HCT116 (cell line): ENCODE results near the gene PLAU. TPM values are rescaled to one million over a fixed set of nuclear protein-coding genes. Genes with fewer than 3 reads are reported as not detected.

Source experiments
- ATAC-seq: fragments of 200-7000 bp; cut with Tn5 transposase; 2 replicates; pipeline ENCODE4 v1.9.1; 2020; ENCODE audit warnings: mild to moderate bottlenecking, moderate library complexity
- Bru-seq: library from RNA; stranded (reverse); fragments of 400-500 nt; gene quantifications from one replicate; lab custom pipeline; 2021; lab: Mats Ljungman, UMichigan
- BruChase-seq, 2 experiments: library from RNA; stranded (reverse); fragments of 400-500 nt; gene quantifications; one replicate each; lab custom pipeline; 2021; lab: Mats Ljungman, UMichigan
- BruUV-seq: library from RNA; stranded (reverse); fragments of 400-500 nt; replicated peaks from 2 replicates; lab custom pipeline; 2021; lab: Mats Ljungman, UMichigan
- CTCF ChIA-PET: fragments of 300-600 bp; sonication (Branson Sonifier 250); formaldehyde crosslinking; loops from one replicate; lab custom pipeline; 2021; ENCODE audit warnings: antibody characterized with exemption; lab: Charles Lee
- POLR2A ChIA-PET: fragments of 300-600, 350-600 bp; sonication (Branson Sonifier 250); formaldehyde crosslinking; loops from one replicate; lab custom pipeline; 2021; ENCODE audit warnings: antibody characterized with exemption; lab: Charles Lee
- RAD21 ChIA-PET, 2 experiments: fragments of 300-600 bp; sonication (Branson Sonifier 250); formaldehyde crosslinking; loops; one replicate each; lab custom pipeline; 2023; ENCODE audit warnings: low total read pairs in 2 of 2; ENCODE audit not compliant: uncharacterized antibody in 2 of 2, unreplicated experiment in 2 of 2, low non-redundant PET in 1 of 2; lab: Charles Lee
- DNase-seq: peaks from one replicate; pipeline ENCODE4 v3.0.0-alpha.2; 2010; ENCODE audit warnings: low read depth, low spot score
- H2AFZ ChIP-seq: fragments of 200-600 bp; shearing (Covaris generic), sonication (generic); 2 replicates; pipeline ENCODE4 v1.6.1; 2017; ENCODE audit warnings: low read depth, mixed run types, mixed read lengths, antibody characterized with exemption, low read length; ENCODE audit not compliant: poor library complexity, severe bottlenecking
- H3K27ac ChIP-seq: 2 replicates; pipeline ENCODE4 v1.5.1; 2012; ENCODE audit warnings: low read depth, low read length
- H3K27me3 ChIP-seq: fragments of 200-600 bp; sonication (generic); 2 replicates; pipeline ENCODE4 v1.6.1; 2016; ENCODE audit warnings: mixed run types, low read length, mixed read lengths; ENCODE audit not compliant: insufficient read depth
- H3K36me3 ChIP-seq, 2 experiments: fragments of 200-500 bp in 1 of 2; fragments of 200-600 bp in 1 of 2; sonication (Bioruptor generic) in 1 of 2; sonication (generic) in 1 of 2; 2 replicates each; pipeline versions ENCODE4 v1.5.1 to v1.6.1; 2014 to 2016; ENCODE audit warnings: low read length in 2 of 2, inconsistent platforms in 1 of 2, mixed read lengths in 1 of 2, mixed run types in 1 of 2; ENCODE audit not compliant: insufficient read depth in 2 of 2, control insufficient read depth in 1 of 2
- H3K4me1 ChIP-seq, 2 experiments: fragments of 200-600 bp in 1 of 2; sonication (generic) in 1 of 2; 2 replicates each; pipeline versions ENCODE4 v1.5.1 to v1.6.1; 2012 to 2017; ENCODE audit warnings: low read length in 2 of 2, inconsistent platforms in 1 of 2, mild to moderate bottlenecking in 1 of 2, mixed read lengths in 1 of 2, mixed run types in 1 of 2, moderate library complexity in 1 of 2; ENCODE audit not compliant: insufficient read depth in 2 of 2, control insufficient read depth in 1 of 2
- H3K4me2 ChIP-seq: fragments of 200-600 bp; sonication (generic); 2 replicates; pipeline ENCODE4 v1.6.1; 2017; ENCODE audit warnings: mixed run types, low read length, mixed read lengths
- H3K4me3 ChIP-seq, 2 experiments: fragments of 200-600 bp in 1 of 2; sonication (generic) in 1 of 2; replicated peaks in 1 of 2; 2 replicates each; pipeline ENCODE4 v1.5.1; 2011 to 2016; ENCODE audit warnings: low read length in 2 of 2, control low read depth in 1 of 2, low read depth in 1 of 2, mild to moderate bottlenecking in 1 of 2, mixed read lengths in 1 of 2, mixed run types in 1 of 2
- H3K79me2 ChIP-seq: fragments of 200-600 bp; sonication (generic); 2 replicates; pipeline ENCODE4 v1.6.1; 2017; ENCODE audit warnings: mild to moderate bottlenecking, mixed run types, low read length, moderate library complexity, mixed read lengths; ENCODE audit not compliant: insufficient read depth
- H3K9ac ChIP-seq: fragments of 200-600 bp; sonication (generic); 2 replicates; pipeline ENCODE4 v1.6.1; 2016; ENCODE audit warnings: low read length, mixed read lengths
- H3K9me2 ChIP-seq: fragments of 200-600 bp; sonication (generic), shearing (Covaris generic); 2 replicates; pipeline ENCODE4 v1.6.1; 2017; ENCODE audit warnings: mixed run types, mild to moderate bottlenecking, moderate library complexity; ENCODE audit not compliant: insufficient read depth
- H3K9me3 ChIP-seq, 2 experiments: fragments of 200-500 bp in 1 of 2; fragments of 200-600 bp in 1 of 2; sonication (Bioruptor generic) in 1 of 2; sonication (generic) in 1 of 2; 2 replicates each; pipeline ENCODE4 v1.6.1; 2014 to 2017; ENCODE audit warnings: low read length in 2 of 2, mixed read lengths in 2 of 2, inconsistent platforms in 1 of 2, low read depth in 1 of 2, mild to moderate bottlenecking in 1 of 2, mixed run types in 1 of 2, moderate library complexity in 1 of 2; ENCODE audit not compliant: control insufficient read depth in 1 of 2, insufficient read depth in 1 of 2
- H4K20me1 ChIP-seq: fragments of 200-600 bp; sonication (generic), shearing (Covaris generic); 2 replicates; pipeline ENCODE4 v1.6.1; 2017; ENCODE audit warnings: mixed run types, mild to moderate bottlenecking, moderate library complexity; ENCODE audit not compliant: insufficient read depth
- CEBPB ChIP-seq: IDR thresholded peaks from 2 replicates; pipeline ENCODE4 v1.6.1; 2012; ENCODE audit warnings: low read depth
- CTCF ChIP-seq, 3 experiments: fragments of 200-600 bp in 1 of 3; sonication (generic) in 1 of 3; IDR thresholded peaks in 2 of 3; conservative IDR thresholded peaks in 1 of 3; 2 replicates each; pipeline ENCODE4 v1.5.1; 2012 to 2017; ENCODE audit warnings: low read depth in 2 of 3, low read length in 2 of 3, antibody characterized with exemption in 1 of 3, borderline replicate concordance in 1 of 3, control low read depth in 1 of 3, mild to moderate bottlenecking in 1 of 3, mixed read lengths in 1 of 3, mixed run types in 1 of 3, moderate library complexity in 1 of 3; ENCODE audit not compliant: insufficient read depth in 1 of 3
- EGR1 ChIP-seq: IDR thresholded peaks from 2 replicates; pipeline ENCODE4 v1.6.1; 2012; ENCODE audit warnings: low read depth
- POLR2A ChIP-seq: IDR thresholded peaks from 2 replicates; pipeline ENCODE4 v1.7.0; 2011; ENCODE audit warnings: borderline replicate concordance; ENCODE audit not compliant: insufficient read depth, insufficient read length; ENCODE audit errors: extremely low read depth
- POLR2AphosphoS5 ChIP-seq: IDR thresholded peaks from 2 replicates; pipeline ENCODE4 v1.6.1; 2011; ENCODE audit warnings: mild to moderate bottlenecking, low read depth, low read length, moderate library complexity
- REST ChIP-seq: IDR thresholded peaks from 2 replicates; pipeline ENCODE4 v1.6.1; 2012; ENCODE audit warnings: low read depth
- TCF7L2 ChIP-seq: IDR thresholded peaks from 2 replicates; pipeline ENCODE4 v1.7.0; 2011; ENCODE audit warnings: borderline replicate concordance, inconsistent platforms; ENCODE audit not compliant: insufficient read depth, insufficient read length; ENCODE audit errors: extremely low read depth
- ZFX ChIP-seq: fragments of 450-650 bp; IDR thresholded peaks from 2 replicates; pipeline ENCODE4 v1.6.1; 2017
- intact Hi-C: fragments of 100-400 bp; cut with micrococcal nuclease; formaldehyde crosslinking; loops from 2 replicates; pipeline ENCODE4 v1.10.0; 2022
- long read RNA-seq: library from polyadenylated mRNA; unstranded; transcript quantifications from one replicate; pipeline ENCODE4 v2.0.0, GENCODE V29; 2021; ENCODE audit not compliant: unreplicated experiment
- polyA plus RNA-seq: library from polyadenylated mRNA; unstranded; fragments of >200 nt; gene quantifications from 2 replicates; pipeline ENCODE4 v1.2.1, GENCODE V29; 2012; ENCODE audit warnings: missing spikeins
- total RNA-seq: library from RNA; stranded (reverse); gene quantifications from one replicate; pipeline ENCODE4 v1.2.1, GENCODE V29; 2021; ENCODE audit not compliant: unreplicated experiment

Gene PLAU
- 60.3 TPM for total RNA-seq
- polyA plus RNA-seq = 103 and 107 TPM in 2 replicates
- percentile 86 among the genes with signal in this experiment for Bru-seq, nascent RNA
- BruChase-seq, experiment 1, labeled RNA remaining after a 6-hour chase = percentile 94 among the genes with signal in this experiment
- BruChase-seq, experiment 2, labeled RNA remaining after a 2-hour chase = percentile 93 among the genes with signal in this experiment
- long read RNA-seq, transcript PLAU-201 (11 exons, 2,321 nt) = major isoform, 72 of 114 reads
- long read RNA-seq, partial matches to known transcripts = 26 of 114 reads
- long read RNA-seq, other reads (novel, unspliced or antisense) = 16 of 114 reads

GRCh38 chr10:73910764-73911552, at the start of gene PLAU:
Gene PLAU, plus strand, starts transcription at chr10:73911132. Its CDS starts 424 bp downstream, at chr10:73911556.
- Histone ChIP-seq H2AFZ (peak within 1 kb of the TSS; percentile 39), H3K79me2 (peaks cover 9% of the 10 kb centered on the region; the same call in 1 of the 2 replicates), H3K27ac (peak within 1 kb of the TSS; percentile 92), H3K9me2 (no peaks in the 10 kb centered on the region), H3K9me3 (no peaks in the 10 kb centered on the region), H3K4me2 (peak within 1 kb of the TSS; percentile 97), H3K27me3 (no peaks in the 10 kb centered on the region), H3K4me1 (peaks cover 43 to 65% of the 10 kb centered on the region in 2 experiments), H4K20me1 (no peaks in the 10 kb centered on the region), H3K4me3 (peak within 1 kb of the TSS; percentile 63 to 73), H3K9ac (peak within 1 kb of the TSS; percentile 77), H3K36me3 (peaks cover 0 to 14% of the 10 kb centered on the region in 2 experiments; a peak in 2 of 4 replicates)
- intact Hi-C loops = loop anchor here (2.0 kb wide), 1 partner anchor 24 kb away; no protein-coding TSS in a partner anchor
- RAD21 ChIA-PET = no interaction called here
- CTCF ChIA-PET = no interaction called here
- ATAC-seq = peak; percentile 55
- no TSS peak for BruUV-seq
- no peak for DNase-seq
- TF ChIP-seq EGR1 = no peak
- TF ChIP-seq TCF7L2 = no peak
- TF ChIP-seq ZFX = 0 out of 2 replicates have a peak, but pooled peaks have one; percentile 28
- peak; percentile 86 for TF ChIP-seq POLR2A
- TF ChIP-seq REST = no peak
- no peak for TF ChIP-seq CTCF (IDR thresholded peaks at IDR 0.05 in 2 of 3, conservative IDR thresholded peaks at IDR 0.05 in 1 of 3; ENCODE audit: borderline replicate concordance in 1 of 3, insufficient read depth in 1 of 3, low read depth in 2 of 3, low read length in 2 of 3)
- TF ChIP-seq CEBPB = no peak
- peak; percentile 89 for TF ChIP-seq POLR2AphosphoS5
- POLR2A ChIA-PET = interaction anchor here (1.3 to 7.0 kb wide), 4 partner anchors 9 to 22 kb away, joined by 3 to 32 read pairs (median 6); no protein-coding TSS in a partner anchor
